Stimulated activated CD4-positive, alpha-beta T cell treated with anti-CD3 and anti-CD28 coated beads, Interleukin-4, amount 100 ng/mL, for 48 hours (primary cell): ENCODE measurements around the gene VWF.

Experiments used
- DNase-seq, 2 donors: peaks; one replicate each; pipeline ENCODE4 v3.0.0-alpha.2; 2020; ENCODE audit warnings: low read depth in 2 of 2

The VWF gene

DNA sequence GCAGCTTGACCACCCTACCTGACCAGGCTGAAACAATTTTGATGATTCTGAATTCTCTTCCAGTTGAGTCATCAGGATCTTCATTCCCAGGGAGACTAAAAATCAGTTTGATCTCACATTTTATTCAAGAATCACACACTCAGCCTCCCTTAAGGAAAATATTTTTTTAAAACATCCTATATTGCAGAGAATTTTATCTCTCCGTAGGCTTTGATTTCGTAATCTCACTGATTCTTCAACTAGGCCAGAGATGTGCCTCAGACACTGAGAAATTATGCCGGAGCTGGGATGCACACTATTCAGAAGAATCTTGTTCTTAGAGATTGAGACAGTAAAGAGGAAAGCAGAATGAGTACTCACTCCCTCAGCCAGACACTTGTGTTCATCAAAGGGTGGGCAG is 172.4 kb downstream of the VWF start:
- no peak for DNase-seq

DNA sequence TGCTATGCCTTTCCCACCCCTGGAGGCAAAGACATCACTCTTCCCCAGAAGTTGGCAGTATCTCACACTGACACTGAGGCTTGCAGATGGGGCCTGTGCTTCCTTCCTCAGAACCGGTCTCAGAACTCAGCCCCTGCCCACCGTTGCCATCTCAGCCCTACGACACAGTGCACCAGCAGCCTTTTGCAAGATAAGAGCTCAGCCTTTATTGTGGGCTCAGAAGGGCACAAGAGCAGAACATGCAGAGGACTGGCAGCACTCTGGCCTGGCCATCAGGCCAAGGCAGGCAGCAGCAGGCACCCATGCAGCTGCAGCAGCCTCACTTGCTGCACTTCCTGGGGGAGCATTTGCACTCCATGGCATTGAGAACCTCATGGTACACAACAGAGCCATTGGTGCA is 175.8 kb downstream of the VWF start:
- no peak for DNase-seq

GRCh38 chr12:5947006-5947405 is 177.5 kb downstream of the VWF start:
- no peak for DNase-seq

- DNase-seq: no peak
These were observed 178.1 kb downstream of the VWF start for GRCh38 chr12:5946388-5946787.

DNA sequence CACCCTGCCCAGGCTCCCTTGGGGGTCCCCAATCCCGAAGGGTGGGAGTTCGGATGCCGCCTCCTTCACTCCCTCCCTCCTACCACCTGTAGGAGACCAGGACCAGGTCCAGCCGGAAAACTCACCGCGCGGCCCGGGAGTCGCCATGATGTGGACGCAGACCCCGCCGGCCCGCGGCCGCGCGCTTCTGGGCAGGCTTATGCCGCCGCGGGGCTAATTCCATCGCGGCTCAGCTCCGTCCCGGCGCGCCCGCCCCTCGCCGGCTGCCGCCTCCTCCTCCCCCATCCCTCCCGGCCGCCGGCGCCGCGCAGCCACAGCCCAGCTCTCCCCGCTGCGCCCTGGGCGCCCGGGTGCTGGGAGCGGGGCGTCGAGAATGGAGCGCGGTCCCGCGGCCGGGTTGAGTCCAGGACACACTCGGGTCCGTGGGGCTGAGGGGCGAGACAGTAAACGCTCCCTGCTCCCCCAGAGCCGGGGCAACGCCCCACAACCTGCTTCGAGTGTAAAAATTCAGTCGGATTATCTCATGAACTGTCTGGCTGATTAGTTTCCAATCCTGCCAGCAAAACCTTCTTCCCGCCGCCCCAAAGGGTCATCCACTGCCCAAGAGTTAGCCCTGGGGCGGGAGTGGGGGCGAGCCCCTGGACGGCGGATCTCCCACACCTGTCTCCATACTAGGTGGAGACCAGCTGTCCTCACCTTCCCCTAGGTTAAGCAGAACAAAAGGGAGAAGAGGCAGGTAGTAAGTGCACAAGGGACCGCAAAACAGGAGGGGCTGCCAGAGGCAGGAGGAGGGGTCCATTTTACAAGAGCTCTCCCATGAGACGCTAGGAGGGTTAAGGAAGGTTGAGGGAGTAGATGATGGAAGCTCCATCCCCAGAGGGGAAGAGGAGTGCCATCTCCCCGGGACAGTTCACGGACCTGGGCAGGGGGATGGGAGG is 179.1 kb downstream of the VWF start, which contains the start of gene ANO2:
Gene ANO2, minus strand, starts transcription at position 189 of the 938 bp plus-strand sequence. Its CDS starts 42 bp downstream, at position 147.
- DNase-seq: no peak

DNA sequence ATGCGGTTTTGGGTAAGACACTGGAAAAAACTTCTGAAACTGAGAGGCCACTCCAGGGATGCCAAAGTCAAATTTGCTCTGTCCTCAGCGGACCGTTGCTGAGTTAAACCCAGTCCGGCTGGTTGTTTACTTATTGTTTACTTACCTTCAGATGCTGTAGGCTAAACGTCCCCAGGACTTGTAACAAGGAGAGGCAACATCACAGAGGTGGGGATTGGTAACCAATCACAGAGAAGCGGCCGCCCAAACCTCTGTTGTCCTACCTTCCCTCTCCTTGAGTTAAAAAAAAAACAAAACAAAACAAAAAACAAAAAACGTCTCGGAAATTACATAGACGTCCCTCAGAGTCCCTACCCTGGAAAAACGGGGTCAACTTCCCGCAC is 179.8 kb downstream of the VWF start:
- no peak for DNase-seq

DNA sequence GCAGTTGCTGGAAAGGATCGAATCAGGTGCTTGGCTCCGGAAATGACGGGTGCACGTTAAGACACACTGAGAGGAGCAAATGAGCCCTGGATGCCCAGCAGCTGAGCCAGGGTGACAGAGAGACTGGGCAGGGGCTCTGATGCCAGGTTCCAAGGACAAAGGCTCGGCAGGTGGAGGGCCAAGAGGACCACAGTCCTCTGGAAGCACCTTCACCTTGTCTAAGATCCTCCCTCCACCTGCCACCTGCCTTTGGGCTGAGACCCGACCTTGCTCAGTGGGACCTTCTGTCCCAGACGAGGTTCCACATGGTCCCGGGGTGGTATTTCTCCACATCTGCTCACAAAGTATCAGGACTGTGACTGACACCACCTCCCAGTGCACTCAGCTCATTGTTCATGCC is 180.4 kb downstream of the VWF start:
- no peak for DNase-seq

DNA sequence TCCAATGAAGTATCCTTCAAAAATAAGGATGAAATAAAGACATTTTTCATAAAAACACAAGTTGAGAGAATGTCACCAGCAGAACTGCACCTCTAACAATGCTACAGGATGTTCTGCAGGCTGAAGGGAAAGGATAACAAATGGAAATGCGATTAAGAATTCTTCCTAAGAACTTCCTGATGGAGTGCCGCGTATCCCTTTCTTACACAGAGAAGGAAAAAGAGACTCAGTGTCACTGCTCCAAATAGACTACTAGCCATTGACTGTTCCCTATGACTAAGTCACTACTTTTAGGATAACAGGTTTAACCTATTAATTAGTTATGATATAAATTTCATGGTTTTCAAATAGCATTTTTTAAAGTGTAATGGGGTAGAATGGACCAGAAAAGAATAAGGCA is 182.6 kb downstream of the VWF start:
- no peak for DNase-seq

GRCh38 chr12:5927732-5928516 is 196.5 kb downstream of the VWF start:
- no peak for DNase-seq

DNA sequence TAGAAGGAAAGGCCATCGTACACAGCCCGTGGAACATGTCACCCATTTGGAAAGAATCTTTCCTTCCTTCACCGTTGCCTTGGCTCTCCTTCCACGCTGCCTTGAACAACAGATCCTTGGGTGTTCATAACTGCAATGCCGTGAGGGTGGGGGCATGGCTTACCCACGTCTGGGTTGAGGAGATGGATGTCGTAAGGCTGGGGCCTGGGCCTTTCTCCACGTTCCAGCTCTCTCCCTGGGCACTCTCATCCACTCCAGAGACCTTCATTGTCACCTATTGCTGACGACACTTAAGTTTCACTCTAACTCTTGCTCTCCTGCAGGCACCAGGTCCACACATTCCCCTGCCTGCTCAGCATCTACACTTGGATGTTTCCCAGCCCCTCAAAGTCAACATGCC is 198.8 kb downstream of the VWF start:
- no peak for DNase-seq

DNA sequence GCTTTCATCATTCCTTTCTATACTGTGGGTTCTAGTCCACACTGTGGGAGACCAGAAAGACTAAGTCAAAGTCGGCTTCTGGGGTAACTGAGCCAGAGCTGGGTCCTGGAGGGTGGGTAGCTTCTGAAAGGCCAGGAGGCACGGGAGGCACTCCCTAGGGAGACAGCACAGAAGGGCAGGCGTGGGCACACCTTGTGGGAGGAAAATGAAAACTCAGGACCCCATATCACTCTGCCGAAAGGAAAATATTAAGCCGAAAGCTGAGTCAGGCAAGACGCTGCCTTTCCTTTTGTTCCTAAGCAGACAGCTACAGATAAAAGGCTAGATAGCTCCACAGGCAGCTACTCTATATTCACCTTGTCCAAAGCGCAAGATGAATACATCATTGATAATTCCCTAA is 200.1 kb downstream of the VWF start:
- DNase-seq: no peak

- DNase-seq: no peak
These were observed 200.7 kb downstream of the VWF start for GRCh38 chr12:5923751-5924150.

DNA sequence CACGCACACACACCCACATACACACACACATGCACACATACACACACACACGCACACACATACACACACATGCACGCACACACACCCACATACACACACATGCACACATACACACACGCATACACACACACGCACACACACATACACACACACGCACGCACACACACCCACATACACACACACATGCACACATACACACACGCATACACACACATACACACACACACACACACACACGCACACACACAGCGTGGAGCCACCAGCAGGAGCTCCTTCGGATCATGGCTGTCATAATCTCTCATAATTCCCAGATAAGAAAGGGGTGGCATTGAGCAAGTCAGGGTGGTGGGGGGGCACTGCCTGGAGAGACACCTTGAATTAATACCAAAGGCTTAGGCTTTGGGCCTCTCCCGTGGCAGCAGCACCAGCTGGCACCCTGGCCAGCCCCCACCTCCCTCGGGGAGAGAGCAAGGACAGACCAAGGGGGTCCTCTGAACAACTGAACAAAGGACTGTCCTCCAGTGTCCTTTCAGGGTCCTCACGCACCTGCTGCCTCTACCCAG is 201.3 kb downstream of the VWF start:
- no peak for DNase-seq

- DNase-seq: no peak
These were observed 202.2 kb downstream of the VWF start for GRCh38 chr12:5921966-5922899.

- no peak for DNase-seq
These were observed 203.2 kb downstream of the VWF start for GRCh38 chr12:5921027-5921909.

- DNase-seq: no peak
These were observed 207.6 kb downstream of the VWF start for GRCh38 chr12:5916785-5917290.

DNA sequence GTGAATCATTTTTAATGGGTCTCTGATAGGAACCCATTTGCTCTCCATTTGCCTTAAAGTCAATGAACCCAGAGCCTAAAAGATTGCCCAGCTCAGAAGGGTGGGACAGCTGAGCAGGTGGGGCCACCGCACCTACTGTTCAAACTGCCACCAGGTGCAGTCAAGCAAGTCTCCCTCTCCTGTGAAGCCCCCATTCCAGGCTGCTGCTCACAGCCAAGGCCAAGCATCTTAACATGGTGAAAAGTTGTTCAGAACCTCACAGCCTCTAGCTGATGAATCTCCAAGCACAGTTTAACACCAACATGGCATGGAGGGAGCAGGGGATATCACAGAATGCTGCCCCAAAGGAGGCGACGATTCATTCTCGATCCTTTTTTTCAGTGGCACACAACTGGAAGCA is 209.0 kb downstream of the VWF start:
- no peak for DNase-seq

DNA sequence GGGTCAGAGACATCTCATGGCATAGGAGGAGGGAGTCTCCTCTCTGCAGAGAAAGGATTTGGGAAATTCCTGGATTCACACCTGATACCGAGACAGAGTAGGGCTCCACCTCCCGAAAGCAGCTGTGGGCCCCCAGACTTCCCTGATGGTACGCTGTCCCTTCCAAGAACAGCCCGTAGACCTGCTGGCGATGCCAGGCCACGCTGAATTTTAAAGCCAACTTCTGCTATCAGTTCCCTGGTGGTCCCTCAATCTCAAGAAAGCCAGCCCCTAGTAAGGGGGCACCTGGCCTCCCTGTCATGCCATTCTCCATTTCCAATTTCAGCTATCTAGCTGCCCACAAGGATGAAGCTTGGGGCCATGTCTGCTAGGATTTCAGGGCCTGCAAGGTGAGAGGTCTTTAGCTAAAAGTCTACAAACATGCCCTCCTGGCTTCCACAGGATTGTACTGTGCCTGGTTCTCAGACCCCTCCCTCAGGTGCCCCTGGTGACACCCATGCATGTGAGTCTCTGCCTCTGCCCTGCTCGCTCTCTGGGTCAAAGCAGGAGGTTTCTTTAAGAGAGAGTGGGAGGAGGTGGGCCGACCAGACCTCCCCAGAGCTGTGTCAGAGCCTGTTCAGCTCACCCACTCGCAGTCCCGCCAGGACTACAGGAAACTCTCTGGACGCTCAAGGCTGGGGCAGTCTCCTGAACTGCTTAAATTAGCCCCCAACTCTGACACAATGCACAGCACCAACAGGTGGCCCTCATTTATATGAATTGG is 209.9 kb downstream of the VWF start:
- DNase-seq: no peak

DNA sequence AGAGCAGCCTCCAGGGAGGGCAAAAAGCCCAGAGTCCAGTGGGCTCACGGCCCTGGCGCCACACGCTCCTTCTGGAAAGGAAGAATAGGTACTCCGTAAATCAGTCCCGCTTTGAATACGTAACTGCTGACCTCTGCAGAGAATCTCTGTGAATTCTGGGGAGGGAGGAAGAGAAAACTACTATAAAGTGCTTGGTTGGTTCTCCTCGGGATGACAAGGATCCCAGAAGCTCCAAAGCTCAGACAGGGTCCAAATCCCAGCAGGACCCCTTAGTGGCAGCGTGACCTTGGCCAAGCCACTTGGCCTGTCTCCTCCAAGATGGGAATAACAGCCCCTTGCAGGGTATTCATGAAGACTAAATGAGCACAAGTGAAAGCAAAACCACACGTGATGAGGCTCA is 211.1 kb downstream of the VWF start:
- no peak for DNase-seq
